Trophoblast cell (in vitro differentiated cells and primary cell): ENCODE data around the gene AFF2.
"Not testable (repeated sequence)": the region's sequence is repeated elsewhere in the genome, so short reads cannot be mapped to it uniquely, and the experiment has no call there.

Experiments
- DNase-seq, 2 donors: peaks; one replicate each; pipeline ENCODE4 v3.0.0-alpha.2; 2016
- H2AFZ ChIP-seq: 2 replicates; pipeline ENCODE4 v1.6.1; 2013; ENCODE audit warnings: low read length, moderate library complexity, mild to moderate bottlenecking; ENCODE audit not compliant: insufficient read depth, poor library complexity
- H2AK5ac ChIP-seq: 2 replicates; pipeline ENCODE4 v1.6.1; 2013; ENCODE audit warnings: mild to moderate bottlenecking, low read length
- H2BK120ac ChIP-seq: 2 replicates; pipeline ENCODE4 v1.6.1; 2013; ENCODE audit warnings: low read length, mild to moderate bottlenecking, moderate library complexity; ENCODE audit not compliant: insufficient read depth, poor library complexity
- H2BK12ac ChIP-seq: 2 replicates; pipeline ENCODE4 v1.6.1; 2013; ENCODE audit warnings: mild to moderate bottlenecking, low read length, moderate library complexity
- H2BK5ac ChIP-seq: 2 replicates; pipeline ENCODE4 v1.6.1; 2013; ENCODE audit warnings: low read length, low read depth, moderate library complexity, mild to moderate bottlenecking; ENCODE audit not compliant: poor library complexity
- H3K14ac ChIP-seq: 2 replicates; pipeline ENCODE4 v1.6.1; 2013; ENCODE audit warnings: mild to moderate bottlenecking, low read length
- H3K18ac ChIP-seq: 2 replicates; pipeline ENCODE4 v1.6.1; 2013; ENCODE audit warnings: mild to moderate bottlenecking, low read length
- H3K23ac ChIP-seq: 2 replicates; pipeline ENCODE4 v1.6.1; 2013; ENCODE audit warnings: low read length
- H3K27ac ChIP-seq: 2 replicates; pipeline ENCODE4 v1.5.1; 2013; ENCODE audit warnings: low read depth, mild to moderate bottlenecking, inconsistent platforms, low read length, moderate library complexity
- H3K27me3 ChIP-seq: 2 replicates; pipeline ENCODE4 v1.6.1; 2013; ENCODE audit warnings: inconsistent platforms, mild to moderate bottlenecking, low read length, moderate library complexity; ENCODE audit not compliant: insufficient read depth
- H3K36me3 ChIP-seq, 2 experiments: 1 replicate in 1 of 2; 2 replicates in 1 of 2; pipeline ENCODE4 v1.6.1; 2013; ENCODE audit warnings: low read length in 2 of 2, mild to moderate bottlenecking in 2 of 2, moderate library complexity in 1 of 2; ENCODE audit not compliant: insufficient read depth in 2 of 2, control insufficient read depth in 1 of 2
- H3K4ac ChIP-seq: 2 replicates; pipeline ENCODE4 v1.6.1; 2013; ENCODE audit warnings: low read depth, mild to moderate bottlenecking, low read length, moderate library complexity
- H3K4me1 ChIP-seq, 2 experiments: 1 replicate in 1 of 2; 2 replicates in 1 of 2; pipeline ENCODE4 v1.6.1; 2013; ENCODE audit warnings: low read length in 2 of 2, mild to moderate bottlenecking in 2 of 2, moderate library complexity in 1 of 2; ENCODE audit not compliant: insufficient read depth in 2 of 2, control insufficient read depth in 1 of 2
- H3K4me2 ChIP-seq: 2 replicates; pipeline ENCODE4 v1.6.1; 2013; ENCODE audit warnings: inconsistent platforms, mild to moderate bottlenecking, low read length, moderate library complexity
- H3K4me3 ChIP-seq: 2 replicates; pipeline ENCODE4 v1.5.1; 2013; ENCODE audit warnings: mild to moderate bottlenecking, low read depth, low read length, inconsistent platforms
- H3K79me1 ChIP-seq: one replicate; pipeline ENCODE4 v1.6.1; 2013; ENCODE audit warnings: low read length
- H3K79me2 ChIP-seq: 2 replicates; pipeline ENCODE4 v1.6.1; 2013; ENCODE audit warnings: low read length, mild to moderate bottlenecking; ENCODE audit not compliant: control insufficient read depth, insufficient read depth, poor library complexity
- H3K9ac ChIP-seq: 2 replicates; pipeline ENCODE4 v1.6.1; 2013; ENCODE audit warnings: mild to moderate bottlenecking, low read length
- H3K9me3 ChIP-seq: 2 replicates; pipeline ENCODE4 v1.6.1; 2013; ENCODE audit warnings: low read depth, mild to moderate bottlenecking, control low read depth, inconsistent platforms, low read length; ENCODE audit not compliant: insufficient read depth
- H4K12ac ChIP-seq: 2 replicates; pipeline ENCODE4 v1.6.1; 2013; ENCODE audit warnings: low read depth, mild to moderate bottlenecking, low read length, moderate library complexity
- H4K8ac ChIP-seq: 2 replicates; pipeline ENCODE4 v1.6.1; 2013; ENCODE audit warnings: low read depth, mild to moderate bottlenecking, low read length, moderate library complexity
- H4K91ac ChIP-seq: one replicate; pipeline ENCODE4 v1.6.1; 2013; ENCODE audit warnings: low read depth, mild to moderate bottlenecking, low read length, moderate library complexity
- WGBS: extraction: QIAGEN DNeasy Blood & Tissue Kit; methylation state at CpG from one replicate; pipeline ENCODE4 v1.1.7; 2013; ENCODE audit warnings: missing lambda C conversion rate; ENCODE audit not compliant: insufficient read length, insufficient coverage; ENCODE audit errors: extremely low coverage; 5-methylcytosine and 5-hydroxymethylcytosine counted together

Gene AFF2

DNA sequence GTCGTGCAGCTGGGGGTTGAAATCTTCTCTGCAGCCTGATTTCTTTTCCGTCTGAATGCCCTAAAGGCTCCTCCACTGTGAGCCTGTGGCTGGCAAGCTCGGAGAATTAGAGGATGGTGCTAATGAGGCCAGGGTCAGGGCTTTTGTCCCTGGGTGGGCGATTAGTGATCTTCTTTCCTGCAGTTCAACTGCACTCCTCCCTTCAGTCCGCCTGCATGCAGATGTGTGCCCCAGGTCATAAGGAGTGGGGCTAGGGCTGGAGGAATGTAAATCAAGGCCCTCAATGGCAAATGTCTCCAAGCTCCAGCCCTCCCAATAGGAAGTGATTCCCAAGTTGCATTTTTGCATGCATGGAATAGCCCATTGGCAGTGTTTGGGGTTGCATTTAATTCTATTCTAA lies 405.0 kb downstream of the AFF2 start:
- Histone ChIP-seq H3K9ac (no peak overlapping the region), H2BK120ac (no peak overlapping the region), H3K4me3 (no peak overlapping the region), H3K27ac (no peak overlapping the region), H2AFZ (no peak overlapping the region), H4K91ac (no peak overlapping the region), H2BK12ac (no peak overlapping the region), H3K79me2 (no peaks in the 10 kb centered on the region), H2BK5ac (no peak overlapping the region), H3K4me2 (no peak overlapping the region), H3K18ac (no peak overlapping the region), H4K8ac (no peak overlapping the region), H3K23ac (no peak overlapping the region), H3K9me3 (no peaks in the 10 kb centered on the region), H3K36me3 (no peaks in the 10 kb centered on the region), H4K12ac (no peak overlapping the region), H3K27me3 (no peaks in the 10 kb centered on the region), H2AK5ac (no peak overlapping the region), H3K14ac (no peak overlapping the region), H3K79me1 (no peaks in the 10 kb centered on the region), H3K4ac (no peak overlapping the region), H3K4me1 (no peaks in the 10 kb centered on the region)
- no peak for DNase-seq
- WGBS = no CpG with 5 or more reads among the region's 5 CpGs

DNA sequence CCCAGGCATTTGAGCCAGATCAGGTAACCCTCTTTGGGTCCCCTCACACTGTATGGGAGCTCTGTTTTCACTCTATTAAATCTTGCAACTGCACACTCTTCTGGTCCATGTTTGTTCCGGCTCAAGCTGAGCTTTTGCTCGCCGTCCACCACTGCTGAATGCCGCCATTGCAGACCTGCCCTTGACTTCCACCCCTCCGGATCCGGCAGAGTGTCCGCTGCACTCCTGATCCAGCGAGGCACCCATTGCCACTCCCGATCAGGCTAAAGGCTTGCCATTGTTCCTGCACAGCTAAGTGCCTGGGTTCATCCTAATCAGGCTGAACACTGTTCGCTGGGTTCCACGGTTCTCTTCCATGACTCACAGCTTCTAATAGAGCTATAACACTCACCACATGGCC lies 406.2 kb downstream of the AFF2 start:
- not testable (repeated sequence) for H4K12ac ChIP-seq, H3K4me2 ChIP-seq, H3K79me2 ChIP-seq, H2BK5ac ChIP-seq, H2AFZ ChIP-seq, H3K27ac ChIP-seq, H2AK5ac ChIP-seq, H3K36me3 ChIP-seq, H3K27me3 ChIP-seq, H3K14ac ChIP-seq, H3K9ac ChIP-seq, H3K18ac ChIP-seq, H2BK12ac ChIP-seq, H4K8ac ChIP-seq, DNase-seq, H3K79me1 ChIP-seq, H3K23ac ChIP-seq, H4K91ac ChIP-seq, H3K4me3 ChIP-seq, H3K4ac ChIP-seq, H2BK120ac ChIP-seq, H3K9me3 ChIP-seq, H3K4me1 ChIP-seq
- no CpG with 5 or more reads among the region's 11 CpGs for WGBS

DNA sequence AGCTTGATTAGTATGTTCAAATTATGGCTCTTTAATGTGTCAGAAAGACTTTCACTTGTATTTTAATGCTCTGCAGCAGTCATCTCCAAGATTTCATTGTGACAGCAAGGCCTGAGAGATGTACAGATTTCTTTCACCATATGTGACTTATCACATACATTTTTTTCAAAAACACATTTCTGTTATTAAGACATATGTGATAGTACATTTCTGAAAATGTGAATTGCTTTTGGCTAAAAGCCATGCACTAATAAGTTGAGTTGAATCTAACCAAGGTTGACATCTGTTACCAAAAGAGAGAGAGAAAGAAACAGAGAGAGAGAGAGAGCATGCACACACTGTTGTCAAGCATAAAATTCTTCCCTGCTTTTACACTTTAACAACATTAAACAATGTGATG lies 409.3 kb downstream of the AFF2 start:
- no peak for DNase-seq
- H3K36me3 ChIP-seq = no peaks in the 10 kb centered on the region
- H4K8ac ChIP-seq = no peak overlapping the region
- no peaks in the 10 kb centered on the region for H3K9me3 ChIP-seq
- H3K23ac ChIP-seq = no peak overlapping the region
- no peak overlapping the region for H3K4ac ChIP-seq
- H2AK5ac ChIP-seq = no peak overlapping the region
- H3K27me3 ChIP-seq = no peaks in the 10 kb centered on the region
- H3K4me2 ChIP-seq = no peak overlapping the region
- H2BK5ac ChIP-seq = no peak overlapping the region
- no peak overlapping the region for H3K18ac ChIP-seq
- no peak overlapping the region for H2BK12ac ChIP-seq
- H2BK120ac ChIP-seq = no peak overlapping the region
- H4K91ac ChIP-seq = no peak overlapping the region
- no peak overlapping the region for H3K4me3 ChIP-seq
- no peak overlapping the region for H2AFZ ChIP-seq
- H3K9ac ChIP-seq = no peak overlapping the region
- no peaks in the 10 kb centered on the region for H3K79me2 ChIP-seq
- no peaks in the 10 kb centered on the region for H3K79me1 ChIP-seq
- no peaks in the 10 kb centered on the region for H3K4me1 ChIP-seq
- no peak overlapping the region for H3K14ac ChIP-seq
- no peak overlapping the region for H4K12ac ChIP-seq
- H3K27ac ChIP-seq = no peak overlapping the region

DNA sequence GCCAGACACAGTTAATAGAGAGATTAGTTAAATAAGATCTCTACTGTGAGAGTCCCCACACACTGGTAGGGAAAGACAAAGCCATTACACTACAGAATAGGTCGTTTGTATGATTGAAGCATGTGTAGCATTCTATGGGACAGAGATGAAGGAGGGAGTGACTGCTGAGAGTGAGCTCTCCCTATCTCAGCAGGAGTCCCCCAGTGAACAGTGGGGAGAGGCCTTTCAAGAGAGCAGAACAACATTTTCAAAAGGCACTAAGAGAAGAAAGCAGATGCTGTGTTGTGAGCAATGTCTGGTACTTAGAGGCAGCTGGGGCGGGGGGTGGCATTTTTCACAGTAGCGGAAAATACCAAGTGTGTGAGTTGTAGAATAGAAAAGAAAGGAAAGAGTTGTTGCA lies 413.6 kb downstream of the AFF2 start:
- Histone ChIP-seq H2AFZ (no peak overlapping the region), H2BK120ac (no peak overlapping the region)
- no CpG with 5 or more reads among the region's 3 CpGs for WGBS

DNA sequence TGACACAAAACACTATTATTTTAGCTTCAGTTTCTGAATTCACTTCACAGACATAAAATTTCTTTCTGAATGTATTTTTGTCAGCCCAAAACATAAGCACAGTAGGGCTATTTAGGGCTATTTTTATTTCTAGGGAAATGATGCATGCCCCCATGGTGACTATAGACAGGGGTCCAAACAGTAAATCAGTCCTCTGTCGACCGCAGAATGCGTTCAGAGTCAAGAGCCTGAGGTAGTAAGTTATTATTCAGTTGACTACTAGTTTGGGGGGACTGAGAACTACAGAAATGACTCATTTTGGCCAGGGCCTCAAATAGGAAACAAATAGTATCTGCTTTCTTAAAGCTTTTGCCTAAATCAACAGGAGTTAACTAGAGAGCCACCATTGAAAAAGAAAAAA lies 414.4 kb downstream of the AFF2 start:
- Histone ChIP-seq H3K4me3 (no peak overlapping the region), H3K36me3 (no peaks in the 10 kb centered on the region), H3K4me1 (no peaks in the 10 kb centered on the region), H3K23ac (no peak overlapping the region), H3K4ac (no peak overlapping the region), H3K27ac (no peak overlapping the region), H3K4me2 (no peak overlapping the region), H2AFZ (no peak overlapping the region), H4K8ac (no peak overlapping the region), H2BK5ac (no peak overlapping the region), H3K27me3 (no peaks in the 10 kb centered on the region), H2BK120ac (no peak overlapping the region), H3K9me3 (no peaks in the 10 kb centered on the region), H3K14ac (no peak overlapping the region), H2AK5ac (no peak overlapping the region), H3K9ac (no peak overlapping the region), H3K18ac (no peak overlapping the region), H4K91ac (no peak overlapping the region), H2BK12ac (no peak overlapping the region), H3K79me2 (no peaks in the 10 kb centered on the region), H3K79me1 (no peaks in the 10 kb centered on the region), H4K12ac (no peak overlapping the region)
- DNase-seq = no peak
- WGBS = no CpG with 5 or more reads among the region's 3 CpGs

More for the DNA sequence above, 413.6 kb downstream of the AFF2 start:
- no peak overlapping the region for H3K27ac ChIP-seq
- H3K79me1 ChIP-seq = no peaks in the 10 kb centered on the region
- H4K91ac ChIP-seq = no peak overlapping the region
- H2BK12ac ChIP-seq = no peak overlapping the region
- H3K79me2 ChIP-seq = no peaks in the 10 kb centered on the region
- no peaks in the 10 kb centered on the region for H3K4me1 ChIP-seq
- no peak overlapping the region for H2AK5ac ChIP-seq
- H3K4me2 ChIP-seq = no peak overlapping the region
- H3K4ac ChIP-seq = no peak overlapping the region
- no peaks in the 10 kb centered on the region for H3K9me3 ChIP-seq
- no peak overlapping the region for H3K4me3 ChIP-seq
- no peak overlapping the region for H3K18ac ChIP-seq
- no peak overlapping the region for H3K14ac ChIP-seq
- no peaks in the 10 kb centered on the region for H3K27me3 ChIP-seq
- H3K36me3 ChIP-seq = no peaks in the 10 kb centered on the region
- no peak overlapping the region for H3K9ac ChIP-seq
- no peak overlapping the region for H4K12ac ChIP-seq
- H2BK5ac ChIP-seq = no peak overlapping the region
- DNase-seq = no peak
- no peak overlapping the region for H3K23ac ChIP-seq
- no peak overlapping the region for H4K8ac ChIP-seq
